ENCODE data around the gene RAD17.
"Not testable (repeated sequence)": the region's sequence is repeated elsewhere in the genome, so short reads cannot be mapped to it uniquely, and the experiment has no call there.

RAD17 gene

GRCh38 chr5:69369340-69370121 is at the start of gene RAD17, which contains the start of the genes AK6 and TAF9:
Gene RAD17, plus strand, starts transcription at chr5:69369818. Its CDS starts 2,391 bp downstream, at chr5:69372209.
Gene AK6, minus strand, starts transcription at chr5:69369520. Its CDS starts 30 bp downstream, at chr5:69369490.
Gene TAF9, minus strand, starts transcription at chr5:69369520. Its CDS starts 3,783 bp downstream, at chr5:69365737.
- DNase-seq (ENCODE audit: low read depth, low spot score): peak; percentile 75

- no peak for DNase-seq (ENCODE audit: low read depth, low spot score)
Observed at GRCh38 chr5:69326365-69326764, 43.3 kb upstream of the RAD17 start.

GRCh38 chr5:69329905-69330489 is 39.6 kb upstream of the RAD17 start:
- DNase-seq (ENCODE audit: low read depth, low spot score): no peak

- DNase-seq (ENCODE audit: low read depth, low spot score): no peak
Observed at GRCh38 chr5:69331528-69332445, 37.8 kb upstream of the RAD17 start.

- not testable (repeated sequence) for DNase-seq (ENCODE audit: low read depth, low spot score)
Observed at GRCh38 chr5:69333668-69334315, 35.8 kb upstream of the RAD17 start.

GRCh38 chr5:69334793-69335268 is 34.8 kb upstream of the RAD17 start:
- DNase-seq (ENCODE audit: low read depth, low spot score): peak; percentile 28

GRCh38 chr5:69335341-69335935 is 34.2 kb upstream of the RAD17 start:
- DNase-seq (ENCODE audit: low read depth, low spot score): no peak

GRCh38 chr5:69341520-69342161 is 28.0 kb upstream of the RAD17 start:
- DNase-seq (ENCODE audit: low read depth, low spot score): no peak

- DNase-seq (ENCODE audit: low read depth, low spot score): no peak
Observed at GRCh38 chr5:69343083-69343482, 26.5 kb upstream of the RAD17 start.

- DNase-seq (ENCODE audit: low read depth, low spot score): no peak
Observed at GRCh38 chr5:69350664-69351063, 19.0 kb upstream of the RAD17 start.

- DNase-seq (ENCODE audit: low read depth, low spot score): no peak
Observed at GRCh38 chr5:69359699-69360098, 9.9 kb upstream of the RAD17 start.

- no peak for DNase-seq (ENCODE audit: low read depth, low spot score)
Observed at GRCh38 chr5:69360442-69360841, 9.2 kb upstream of the RAD17 start.

GRCh38 chr5:69364414-69364813 is 5.2 kb upstream of the RAD17 start:
- DNase-seq (ENCODE audit: low read depth, low spot score): no peak

GRCh38 chr5:69364850-69365249 is 4.8 kb upstream of the RAD17 start:
- no peak for DNase-seq (ENCODE audit: low read depth, low spot score)

GRCh38 chr5:69367697-69368279 is 1.8 kb upstream of the RAD17 start:
- no peak for DNase-seq (ENCODE audit: low read depth, low spot score)

- DNase-seq (ENCODE audit: low read depth, low spot score): no peak
Observed at GRCh38 chr5:69368458-69369339, 919 bp upstream of the RAD17 start.

GRCh38 chr5:69370335-69370734 is 717 bp downstream of the RAD17 start:
- DNase-seq (ENCODE audit: low read depth, low spot score): not testable (repeated sequence)

GRCh38 chr5:69372394-69372793 is 2.8 kb downstream of the RAD17 start:
- no peak for DNase-seq (ENCODE audit: low read depth, low spot score)

- no peak for DNase-seq (ENCODE audit: low read depth, low spot score)
Observed at GRCh38 chr5:69374911-69375446, 5.4 kb downstream of the RAD17 start.
